HepG2 (cell line): ENCODE measurements around the gene TLR5. TPM values are rescaled to one million over a fixed set of nuclear protein-coding genes. Genes with fewer than 3 reads are reported as not detected.

Experiments used
- JUND ChIP-seq: sonication (generic); formaldehyde crosslinking; IDR thresholded peaks from 2 replicates; pipeline ENCODE4 v1.8.0; 2022; ENCODE audit warnings: mild to moderate bottlenecking, missing genetic modification reagents
- NFE2 ChIP-seq: sonication (generic); formaldehyde crosslinking; IDR thresholded peaks from 2 replicates; pipeline ENCODE4 v1.4.0; 2020; ENCODE audit warnings: missing genetic modification reagents
- RAD51 ChIP-seq: fragments of 450-650 bp; IDR thresholded peaks from 2 replicates; pipeline ENCODE4 v1.6.1; 2016; ENCODE audit warnings: borderline replicate concordance
- RBFOX2 ChIP-seq: fragments of 200-400 bp; formaldehyde crosslinking; IDR thresholded peaks from 2 replicates; pipeline ENCODE4 v1.6.1; 2017; ENCODE audit warnings: low read depth, mild to moderate bottlenecking, low read length
- RFXAP ChIP-seq: sonication (generic); formaldehyde crosslinking; IDR thresholded peaks from 2 replicates; pipeline ENCODE4 v1.4.0; 2020; ENCODE audit warnings: missing genetic modification reagents, borderline replicate concordance
- SRSF1 ChIP-seq: fragments of 200-400 bp; formaldehyde crosslinking; optimal IDR thresholded peaks from 2 replicates; pipeline ENCODE3; 2017; ENCODE audit warnings: mild to moderate bottlenecking, low read depth, low read length, moderate library complexity
- TBL1XR1 ChIP-seq: fragments of 150-350 bp; IDR thresholded peaks from 2 replicates; pipeline ENCODE4 v1.6.1; 2014; ENCODE audit warnings: borderline replicate concordance, low read length; ENCODE audit not compliant: partially characterized antibody
- THAP9 ChIP-seq: sonication (generic); formaldehyde crosslinking; IDR thresholded peaks from 2 replicates; pipeline ENCODE4; 2020; ENCODE audit warnings: missing genetic modification reagents, mild to moderate bottlenecking, borderline replicate concordance
- THRA ChIP-seq: sonication (generic); formaldehyde crosslinking; IDR thresholded peaks from 2 replicates; pipeline ENCODE4 v1.4.0; 2020; ENCODE audit warnings: missing genetic modification reagents, borderline replicate concordance
- ZNF775 ChIP-seq: sonication (generic); formaldehyde crosslinking; IDR thresholded peaks from 2 replicates; pipeline ENCODE4 v1.4.0; 2020; ENCODE audit warnings: missing genetic modification reagents, mild to moderate bottlenecking, moderate library complexity, borderline replicate concordance
- ZNF777 ChIP-seq: sonication (generic); formaldehyde crosslinking; IDR thresholded peaks from 2 replicates; pipeline ENCODE4 v1.4.0; 2020; ENCODE audit warnings: missing genetic modification reagents
- polyA plus RNA-seq, 8 experiments: library from polyadenylated mRNA; depleted of rRNA in 3 of 8; stranded (reverse) in 7 of 8; unstranded in 1 of 8; fragments of >200 nt; fragmentation: Illumina TruSeq in 4 of 8; extraction: Trizol in 4 of 8; gene quantifications; 2 replicates each; pipeline versions ENCODE4 v1.2.1 to v1.2.3, GENCODE V29; 2011 to 2016; ENCODE audit warnings: low read depth in 4 of 8, missing spikeins in 1 of 8, mixed read lengths in 1 of 8; ENCODE audit not compliant: insufficient read depth in 1 of 8
- total RNA-seq, 5 experiments: library from RNA; depleted of rRNA; stranded (reverse); fragments of >200 nt; fragmentation: Illumina TruSeq; extraction: Trizol; gene quantifications; 2 replicates each; pipeline ENCODE4 v1.2.3, GENCODE V29; 2016; ENCODE audit warnings: low read depth in 1 of 5
- TF ChIP-seq, protein P1 (sequence below): sonication (generic); formaldehyde crosslinking; IDR thresholded peaks from 2 replicates; pipeline ENCODE4 v1.8.0; 2022; ENCODE audit warnings: mild to moderate bottlenecking, missing genetic modification reagents, moderate library complexity
- TF ChIP-seq, protein P2 (sequence below): sonication (generic); formaldehyde crosslinking; IDR thresholded peaks from 2 replicates; pipeline ENCODE4 v1.4.0; 2020; ENCODE audit warnings: mild to moderate bottlenecking, missing genetic modification reagents
- TF ChIP-seq, protein P3 (sequence below): sonication (generic); formaldehyde crosslinking; IDR thresholded peaks from 2 replicates; pipeline ENCODE4 v1.4.0; 2020; ENCODE audit warnings: mild to moderate bottlenecking, missing genetic modification reagents

Gene TLR5
- total and polyA plus RNA-seq, 2 of the 13 experiments (the other 11 are each of a cell fraction or from before 2014, with no cell fraction given) = not detected

- TF ChIP-seq THAP9 (CRISPR knock-in tag) (no peak; the same call in 1 of the 2 replicates), SRSF1 (no peak), JUND (no peak), TBL1XR1 (no peak), RAD51 (no peak), RBFOX2 (no peak), THRA (CRISPR knock-in tag) (peak; percentile 32; the same call in 1 of the 2 replicates), ZNF775 (CRISPR knock-in tag) (no peak), NFE2 (no peak), RFXAP (CRISPR knock-in tag) (peak; percentile 80), ZNF777 (CRISPR knock-in tag) (peak; percentile 74)
- TF ChIP-seq, protein P1, sequence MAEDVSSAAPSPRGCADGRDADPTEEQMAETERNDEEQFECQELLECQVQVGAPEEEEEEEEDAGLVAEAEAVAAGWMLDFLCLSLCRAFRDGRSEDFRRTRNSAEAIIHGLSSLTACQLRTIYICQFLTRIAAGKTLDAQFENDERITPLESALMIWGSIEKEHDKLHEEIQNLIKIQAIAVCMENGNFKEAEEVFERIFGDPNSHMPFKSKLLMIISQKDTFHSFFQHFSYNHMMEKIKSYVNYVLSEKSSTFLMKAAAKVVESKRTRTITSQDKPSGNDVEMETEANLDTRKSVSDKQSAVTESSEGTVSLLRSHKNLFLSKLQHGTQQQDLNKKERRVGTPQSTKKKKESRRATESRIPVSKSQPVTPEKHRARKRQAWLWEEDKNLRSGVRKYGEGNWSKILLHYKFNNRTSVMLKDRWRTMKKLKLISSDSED (CRISPR knock-in tag) = no peak
- TF ChIP-seq, protein P2, sequence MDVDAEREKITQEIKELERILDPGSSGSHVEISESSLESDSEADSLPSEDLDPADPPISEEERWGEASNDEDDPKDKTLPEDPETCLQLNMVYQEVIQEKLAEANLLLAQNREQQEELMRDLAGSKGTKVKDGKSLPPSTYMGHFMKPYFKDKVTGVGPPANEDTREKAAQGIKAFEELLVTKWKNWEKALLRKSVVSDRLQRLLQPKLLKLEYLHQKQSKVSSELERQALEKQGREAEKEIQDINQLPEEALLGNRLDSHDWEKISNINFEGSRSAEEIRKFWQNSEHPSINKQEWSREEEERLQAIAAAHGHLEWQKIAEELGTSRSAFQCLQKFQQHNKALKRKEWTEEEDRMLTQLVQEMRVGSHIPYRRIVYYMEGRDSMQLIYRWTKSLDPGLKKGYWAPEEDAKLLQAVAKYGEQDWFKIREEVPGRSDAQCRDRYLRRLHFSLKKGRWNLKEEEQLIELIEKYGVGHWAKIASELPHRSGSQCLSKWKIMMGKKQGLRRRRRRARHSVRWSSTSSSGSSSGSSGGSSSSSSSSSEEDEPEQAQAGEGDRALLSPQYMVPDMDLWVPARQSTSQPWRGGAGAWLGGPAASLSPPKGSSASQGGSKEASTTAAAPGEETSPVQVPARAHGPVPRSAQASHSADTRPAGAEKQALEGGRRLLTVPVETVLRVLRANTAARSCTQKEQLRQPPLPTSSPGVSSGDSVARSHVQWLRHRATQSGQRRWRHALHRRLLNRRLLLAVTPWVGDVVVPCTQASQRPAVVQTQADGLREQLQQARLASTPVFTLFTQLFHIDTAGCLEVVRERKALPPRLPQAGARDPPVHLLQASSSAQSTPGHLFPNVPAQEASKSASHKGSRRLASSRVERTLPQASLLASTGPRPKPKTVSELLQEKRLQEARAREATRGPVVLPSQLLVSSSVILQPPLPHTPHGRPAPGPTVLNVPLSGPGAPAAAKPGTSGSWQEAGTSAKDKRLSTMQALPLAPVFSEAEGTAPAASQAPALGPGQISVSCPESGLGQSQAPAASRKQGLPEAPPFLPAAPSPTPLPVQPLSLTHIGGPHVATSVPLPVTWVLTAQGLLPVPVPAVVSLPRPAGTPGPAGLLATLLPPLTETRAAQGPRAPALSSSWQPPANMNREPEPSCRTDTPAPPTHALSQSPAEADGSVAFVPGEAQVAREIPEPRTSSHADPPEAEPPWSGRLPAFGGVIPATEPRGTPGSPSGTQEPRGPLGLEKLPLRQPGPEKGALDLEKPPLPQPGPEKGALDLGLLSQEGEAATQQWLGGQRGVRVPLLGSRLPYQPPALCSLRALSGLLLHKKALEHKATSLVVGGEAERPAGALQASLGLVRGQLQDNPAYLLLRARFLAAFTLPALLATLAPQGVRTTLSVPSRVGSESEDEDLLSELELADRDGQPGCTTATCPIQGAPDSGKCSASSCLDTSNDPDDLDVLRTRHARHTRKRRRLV (CRISPR knock-in tag) = no peak
- TF ChIP-seq, protein P3, sequence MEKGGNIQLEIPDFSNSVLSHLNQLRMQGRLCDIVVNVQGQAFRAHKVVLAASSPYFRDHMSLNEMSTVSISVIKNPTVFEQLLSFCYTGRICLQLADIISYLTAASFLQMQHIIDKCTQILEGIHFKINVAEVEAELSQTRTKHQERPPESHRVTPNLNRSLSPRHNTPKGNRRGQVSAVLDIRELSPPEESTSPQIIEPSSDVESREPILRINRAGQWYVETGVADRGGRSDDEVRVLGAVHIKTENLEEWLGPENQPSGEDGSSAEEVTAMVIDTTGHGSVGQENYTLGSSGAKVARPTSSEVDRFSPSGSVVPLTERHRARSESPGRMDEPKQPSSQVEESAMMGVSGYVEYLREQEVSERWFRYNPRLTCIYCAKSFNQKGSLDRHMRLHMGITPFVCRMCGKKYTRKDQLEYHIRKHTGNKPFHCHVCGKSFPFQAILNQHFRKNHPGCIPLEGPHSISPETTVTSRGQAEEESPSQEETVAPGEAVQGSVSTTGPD (CRISPR knock-in tag) = no peak
Measured at GRCh38 chr1:223081181-223081994, 61.7 kb downstream of the TLR5 start (continued).
